Gastroesophageal sphincter (tissue), 3 donors: ENCODE measurements around the gene KLHL22.

ENCODE experiments used
- EP300 ChIP-seq: sonication (generic); formaldehyde crosslinking; IDR thresholded peaks from one replicate; pipeline ENCODE4 v1.6.1; 2017; ENCODE audit warnings: antibody characterized with exemption, mild to moderate bottlenecking
- TF ChIP-seq, protein P1 (sequence below), 4 experiments: fragments of 200-600 bp in 2 of 4; fragments of 450-650 bp in 2 of 4; sonication (generic) in 1 of 4; IDR thresholded peaks; one replicate each; pipeline ENCODE4 v1.5.1; 2017 to 2019; ENCODE audit warnings: antibody characterized with exemption in 4 of 4, mild to moderate bottlenecking in 2 of 4, moderate library complexity in 2 of 4

DNA sequence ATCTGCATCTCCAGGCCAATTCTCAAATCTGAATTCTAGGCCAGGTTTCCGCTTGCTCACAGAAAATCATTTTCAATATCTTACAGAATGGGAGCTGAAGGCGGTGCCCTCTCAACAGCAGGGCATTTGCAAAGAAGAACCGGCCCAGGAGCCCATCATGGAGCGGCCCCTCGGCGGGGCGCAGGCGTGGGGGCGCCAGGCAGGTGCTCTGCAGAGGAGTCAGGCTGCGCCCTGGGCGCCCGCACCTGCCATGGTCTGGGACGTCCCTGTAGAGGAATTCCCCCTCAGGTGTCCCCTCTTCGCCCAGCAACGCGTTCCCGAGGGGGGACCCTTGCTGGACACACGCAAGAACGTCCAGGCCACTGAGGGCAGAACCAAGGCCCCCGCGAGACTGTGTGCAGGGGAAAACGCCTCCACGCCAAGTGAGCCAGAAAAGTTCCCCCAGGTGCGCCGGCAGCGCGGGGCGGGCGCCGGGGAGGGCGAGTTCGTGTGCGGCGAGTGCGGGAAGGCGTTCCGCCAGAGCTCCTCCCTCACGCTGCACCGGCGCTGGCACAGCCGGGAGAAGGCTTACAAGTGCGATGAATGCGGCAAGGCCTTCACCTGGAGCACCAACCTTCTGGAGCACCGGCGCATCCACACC, 90.2 kb downstream of the KLHL22 start:
- no peak for TF ChIP-seq EP300
- TF ChIP-seq, protein P1, sequence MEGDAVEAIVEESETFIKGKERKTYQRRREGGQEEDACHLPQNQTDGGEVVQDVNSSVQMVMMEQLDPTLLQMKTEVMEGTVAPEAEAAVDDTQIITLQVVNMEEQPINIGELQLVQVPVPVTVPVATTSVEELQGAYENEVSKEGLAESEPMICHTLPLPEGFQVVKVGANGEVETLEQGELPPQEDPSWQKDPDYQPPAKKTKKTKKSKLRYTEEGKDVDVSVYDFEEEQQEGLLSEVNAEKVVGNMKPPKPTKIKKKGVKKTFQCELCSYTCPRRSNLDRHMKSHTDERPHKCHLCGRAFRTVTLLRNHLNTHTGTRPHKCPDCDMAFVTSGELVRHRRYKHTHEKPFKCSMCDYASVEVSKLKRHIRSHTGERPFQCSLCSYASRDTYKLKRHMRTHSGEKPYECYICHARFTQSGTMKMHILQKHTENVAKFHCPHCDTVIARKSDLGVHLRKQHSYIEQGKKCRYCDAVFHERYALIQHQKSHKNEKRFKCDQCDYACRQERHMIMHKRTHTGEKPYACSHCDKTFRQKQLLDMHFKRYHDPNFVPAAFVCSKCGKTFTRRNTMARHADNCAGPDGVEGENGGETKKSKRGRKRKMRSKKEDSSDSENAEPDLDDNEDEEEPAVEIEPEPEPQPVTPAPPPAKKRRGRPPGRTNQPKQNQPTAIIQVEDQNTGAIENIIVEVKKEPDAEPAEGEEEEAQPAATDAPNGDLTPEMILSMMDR (IDR thresholded peaks at IDR 0.05): no peak
